GM18508 (cell line): ENCODE results near the gene RDM1.

Experiments
- ATAC-seq: cut with Tn5 transposase; IDR thresholded peaks from one replicate; pipeline ENCODE4 v1.9.1; 2021; ENCODE audit warnings: moderate number of reproducible peaks; ENCODE audit not compliant: insufficient read depth, unreplicated experiment

Gene RDM1

GRCh38 chr17:35875800-35876139 lies 54.8 kb downstream of the RDM1 start:
- ATAC-seq, result no peak

GRCh38 chr17:35875072-35875799 lies 55.3 kb downstream of the RDM1 start:
- no peak for ATAC-seq

GRCh38 chr17:35872196-35872980 lies 58.2 kb downstream of the RDM1 start:
- ATAC-seq, result no peak

GRCh38 chr17:35870906-35871819 lies 59.4 kb downstream of the RDM1 start:
- no peak for ATAC-seq

- no peak for ATAC-seq
Observed at GRCh38 chr17:35868737-35869136, 61.8 kb downstream of the RDM1 start, which contains the start of gene HEATR9. TSS of gene HEATR9 (minus strand) at chr17:35868891. CDS start at chr17:35868742, 149 bp downstream.
